ENCODE data around the gene GUCY2C.

- TF ChIP-seq EZH2 (IDR thresholded peaks at IDR 0.05; ENCODE audit: low read length, unreplicated experiment) (no peak), CTCF (conservative IDR thresholded peaks at IDR 0.05; ENCODE audit: low read depth, low read length) (no peak), EZH2phosphoT487 (IDR thresholded peaks at IDR 0.05; ENCODE audit: borderline replicate concordance, low read length) (no peak)
These were observed 82.7 kb downstream of the GUCY2C start for GRCh38 chr12:14613718-14614117.
